Trophoblast cell (in vitro differentiated cells and primary cell): Measurements from ENCODE around the gene SLC18A3.

ENCODE experiments used
- DNase-seq, 2 donors: peaks; one replicate each; pipeline ENCODE4 v3.0.0-alpha.2; 2016
- H2AFZ ChIP-seq: 2 replicates; pipeline ENCODE4 v1.6.1; 2013; ENCODE audit warnings: low read length, moderate library complexity, mild to moderate bottlenecking; ENCODE audit not compliant: insufficient read depth, poor library complexity
- H2AK5ac ChIP-seq: 2 replicates; pipeline ENCODE4 v1.6.1; 2013; ENCODE audit warnings: mild to moderate bottlenecking, low read length
- H2BK120ac ChIP-seq: 2 replicates; pipeline ENCODE4 v1.6.1; 2013; ENCODE audit warnings: low read length, mild to moderate bottlenecking, moderate library complexity; ENCODE audit not compliant: insufficient read depth, poor library complexity
- H2BK12ac ChIP-seq: 2 replicates; pipeline ENCODE4 v1.6.1; 2013; ENCODE audit warnings: mild to moderate bottlenecking, low read length, moderate library complexity
- H2BK5ac ChIP-seq: 2 replicates; pipeline ENCODE4 v1.6.1; 2013; ENCODE audit warnings: low read length, low read depth, moderate library complexity, mild to moderate bottlenecking; ENCODE audit not compliant: poor library complexity
- H3K14ac ChIP-seq: 2 replicates; pipeline ENCODE4 v1.6.1; 2013; ENCODE audit warnings: mild to moderate bottlenecking, low read length
- H3K18ac ChIP-seq: 2 replicates; pipeline ENCODE4 v1.6.1; 2013; ENCODE audit warnings: mild to moderate bottlenecking, low read length
- H3K23ac ChIP-seq: 2 replicates; pipeline ENCODE4 v1.6.1; 2013; ENCODE audit warnings: low read length
- H3K27ac ChIP-seq: 2 replicates; pipeline ENCODE4 v1.5.1; 2013; ENCODE audit warnings: low read depth, mild to moderate bottlenecking, inconsistent platforms, low read length, moderate library complexity
- H3K27me3 ChIP-seq: 2 replicates; pipeline ENCODE4 v1.6.1; 2013; ENCODE audit warnings: inconsistent platforms, mild to moderate bottlenecking, low read length, moderate library complexity; ENCODE audit not compliant: insufficient read depth
- H3K36me3 ChIP-seq, 2 experiments: 1 replicate in 1 of 2; 2 replicates in 1 of 2; pipeline ENCODE4 v1.6.1; 2013; ENCODE audit warnings: low read length in 2 of 2, mild to moderate bottlenecking in 2 of 2, moderate library complexity in 1 of 2; ENCODE audit not compliant: insufficient read depth in 2 of 2, control insufficient read depth in 1 of 2
- H3K4ac ChIP-seq: 2 replicates; pipeline ENCODE4 v1.6.1; 2013; ENCODE audit warnings: low read depth, mild to moderate bottlenecking, low read length, moderate library complexity
- H3K4me1 ChIP-seq, 2 experiments: 1 replicate in 1 of 2; 2 replicates in 1 of 2; pipeline ENCODE4 v1.6.1; 2013; ENCODE audit warnings: low read length in 2 of 2, mild to moderate bottlenecking in 2 of 2, moderate library complexity in 1 of 2; ENCODE audit not compliant: insufficient read depth in 2 of 2, control insufficient read depth in 1 of 2
- H3K4me2 ChIP-seq: 2 replicates; pipeline ENCODE4 v1.6.1; 2013; ENCODE audit warnings: inconsistent platforms, mild to moderate bottlenecking, low read length, moderate library complexity
- H3K4me3 ChIP-seq: 2 replicates; pipeline ENCODE4 v1.5.1; 2013; ENCODE audit warnings: mild to moderate bottlenecking, low read depth, low read length, inconsistent platforms
- H3K79me1 ChIP-seq: one replicate; pipeline ENCODE4 v1.6.1; 2013; ENCODE audit warnings: low read length
- H3K79me2 ChIP-seq: 2 replicates; pipeline ENCODE4 v1.6.1; 2013; ENCODE audit warnings: low read length, mild to moderate bottlenecking; ENCODE audit not compliant: control insufficient read depth, insufficient read depth, poor library complexity
- H3K9ac ChIP-seq: 2 replicates; pipeline ENCODE4 v1.6.1; 2013; ENCODE audit warnings: mild to moderate bottlenecking, low read length
- H3K9me3 ChIP-seq: 2 replicates; pipeline ENCODE4 v1.6.1; 2013; ENCODE audit warnings: low read depth, mild to moderate bottlenecking, control low read depth, inconsistent platforms, low read length; ENCODE audit not compliant: insufficient read depth
- H4K12ac ChIP-seq: 2 replicates; pipeline ENCODE4 v1.6.1; 2013; ENCODE audit warnings: low read depth, mild to moderate bottlenecking, low read length, moderate library complexity
- H4K8ac ChIP-seq: 2 replicates; pipeline ENCODE4 v1.6.1; 2013; ENCODE audit warnings: low read depth, mild to moderate bottlenecking, low read length, moderate library complexity
- H4K91ac ChIP-seq: one replicate; pipeline ENCODE4 v1.6.1; 2013; ENCODE audit warnings: low read depth, mild to moderate bottlenecking, low read length, moderate library complexity
- WGBS: extraction: QIAGEN DNeasy Blood & Tissue Kit; methylation state at CpG from one replicate; pipeline ENCODE4 v1.1.7; 2013; ENCODE audit warnings: missing lambda C conversion rate; ENCODE audit not compliant: insufficient read length, insufficient coverage; ENCODE audit errors: extremely low coverage; 5-methylcytosine and 5-hydroxymethylcytosine counted together

The SLC18A3 gene

GRCh38 chr10:49598164-49598856 lies 11.8 kb upstream of the SLC18A3 start:
- Histone ChIP-seq H3K27ac (peak overlapping the region; percentile 31), H3K4me3 (no peak overlapping the region)
- WGBS, result no CpG with 5 or more reads among the region's 8 CpGs

GRCh38 chr10:49598986-49599385 lies 11.1 kb upstream of the SLC18A3 start:
- Histone ChIP-seq H3K4ac (no peak overlapping the region), H3K79me1 (peaks cover 33% of the 10 kb centered on the region), H3K23ac (no peak overlapping the region), H2BK12ac (peak overlapping the region; percentile 77), H3K4me2 (no peak overlapping the region), H3K4me3 (no peak overlapping the region), H2BK5ac (peak overlapping the region; percentile 75), H4K12ac (no peak overlapping the region), H2AK5ac (no peak overlapping the region), H3K79me2 (peaks cover 4% of the 10 kb centered on the region), H3K36me3 (no peaks in the 10 kb centered on the region), H4K91ac (no peak overlapping the region), H3K9me3 (peaks cover 2% of the 10 kb centered on the region), H3K27me3 (no peaks in the 10 kb centered on the region), H3K4me1 (peaks cover 45 to 46% of the 10 kb centered on the region in 2 experiments), H3K18ac (peak overlapping the region; percentile 50), H3K14ac (no peak overlapping the region), H4K8ac (no peak overlapping the region), H2AFZ (no peak overlapping the region), H3K9ac (no peak overlapping the region), H3K27ac (peak overlapping the region; percentile 59), H2BK120ac (peak overlapping the region; percentile 54)
- peak; percentile 91 to 94 for DNase-seq
- no CpG with 5 or more reads among the region's 4 CpGs for WGBS

More at GRCh38 chr10:49598164-49598856, 11.8 kb upstream of the SLC18A3 start:
- no peak overlapping the region for H2AFZ ChIP-seq
- peak overlapping the region; percentile 77 for H2BK12ac ChIP-seq
- peak overlapping the region; percentile 50 for H3K18ac ChIP-seq
- H3K27me3 ChIP-seq, result no peaks in the 10 kb centered on the region
- H3K9me3 ChIP-seq, result peaks cover 2% of the 10 kb centered on the region
- peaks cover 33% of the 10 kb centered on the region for H3K79me1 ChIP-seq
- no peak for DNase-seq
- H3K14ac ChIP-seq, result peak overlapping the region; percentile 75
- H2BK120ac ChIP-seq, result peak overlapping the region; percentile 54
- peak overlapping the region; percentile 88 for H4K91ac ChIP-seq
- no peak overlapping the region for H3K9ac ChIP-seq
- H4K8ac ChIP-seq, result peak overlapping the region; percentile 24
- no peak overlapping the region for H3K23ac ChIP-seq
- peak overlapping the region; percentile 42 for H3K4ac ChIP-seq
- H3K79me2 ChIP-seq, result peaks cover 4% of the 10 kb centered on the region
- no peak overlapping the region for H4K12ac ChIP-seq
- H2BK5ac ChIP-seq, result peak overlapping the region; percentile 66
- peak overlapping the region; percentile 88 for H2AK5ac ChIP-seq
- H3K4me1 ChIP-seq, result peaks cover 45 to 46% of the 10 kb centered on the region in 2 experiments
- H3K36me3 ChIP-seq, result no peaks in the 10 kb centered on the region
- H3K4me2 ChIP-seq, result no peak overlapping the region

- Histone ChIP-seq H3K4me3 (no peak overlapping the region), H4K12ac (no peak overlapping the region), H2BK120ac (peak overlapping the region; percentile 87), H3K14ac (peak overlapping the region; percentile 88), H2BK5ac (peak overlapping the region; percentile 75), H3K79me2 (peaks cover 4% of the 10 kb centered on the region), H3K4ac (peak overlapping the region; percentile 49), H3K4me2 (no peak overlapping the region), H3K79me1 (peaks cover 33% of the 10 kb centered on the region), H2AK5ac (peak overlapping the region; percentile 33), H3K18ac (peak overlapping the region; percentile 36), H3K9ac (no peak overlapping the region), H3K27me3 (no peaks in the 10 kb centered on the region), H2AFZ (no peak overlapping the region), H3K27ac (peak overlapping the region; percentile 59), H3K36me3 (no peaks in the 10 kb centered on the region), H3K23ac (no peak overlapping the region), H4K8ac (peak overlapping the region; percentile 12), H4K91ac (peak overlapping the region; percentile 96), H3K4me1 (peaks cover 45 to 46% of the 10 kb centered on the region in 2 experiments), H3K9me3 (peaks cover 2% of the 10 kb centered on the region), H2BK12ac (peak overlapping the region; percentile 98)
- peak in 1 of 2 donors; percentile 14 for DNase-seq
- no CpG with 5 or more reads among the region's 3 CpGs for WGBS
Measured at GRCh38 chr10:49599546-49599945, 10.6 kb upstream of the SLC18A3 start.

- no CpG with 5 or more reads among the region's 8 CpGs for WGBS
- Histone ChIP-seq H3K79me2 (peaks cover 4% of the 10 kb centered on the region), H2BK5ac (peak overlapping the region; percentile 75)
Measured at GRCh38 chr10:49600046-49600445, 10.1 kb upstream of the SLC18A3 start.

More at GRCh38 chr10:49600046-49600445, 10.1 kb upstream of the SLC18A3 start:
- H3K4me1 ChIP-seq, result peaks cover 44 to 45% of the 10 kb centered on the region in 2 experiments
- peak overlapping the region; percentile 61 for H3K4ac ChIP-seq
- H3K4me2 ChIP-seq, result no peak overlapping the region
- no peak overlapping the region for H4K12ac ChIP-seq
- peak overlapping the region; percentile 59 for H3K27ac ChIP-seq
- peak in 1 of 2 donors; percentile 1 for DNase-seq
- H3K23ac ChIP-seq, result no peak overlapping the region
- peaks cover 2% of the 10 kb centered on the region for H3K27me3 ChIP-seq
- peak overlapping the region; percentile 86 for H3K18ac ChIP-seq
- H2AK5ac ChIP-seq, result peak overlapping the region; percentile 84
- H3K36me3 ChIP-seq, result no peaks in the 10 kb centered on the region
- H3K14ac ChIP-seq, result peak overlapping the region; percentile 88
- H2BK120ac ChIP-seq, result peak overlapping the region; percentile 87
- no peak overlapping the region for H2AFZ ChIP-seq
- H3K4me3 ChIP-seq, result no peak overlapping the region
- peak overlapping the region; percentile 96 for H4K91ac ChIP-seq
- H4K8ac ChIP-seq, result peak overlapping the region; percentile 44
- peaks cover 4% of the 10 kb centered on the region for H3K9me3 ChIP-seq
- H3K9ac ChIP-seq, result peak overlapping the region; percentile 25
- H3K79me1 ChIP-seq, result peaks cover 33% of the 10 kb centered on the region
- H2BK12ac ChIP-seq, result peak overlapping the region; percentile 98
